Adrenal gland (tissue), 12 donors: ENCODE results near the gene CCNI2. TPM values are rescaled to one million over a fixed set of nuclear protein-coding genes. Genes with fewer than 3 reads are reported as not detected.

Source experiments
- DNase-seq, 7 donors: peaks; one replicate each; pipeline ENCODE4 v3.0.0-alpha.2; 2019 to 2020
- H3K27ac ChIP-seq, 5 donors: fragments of 200-600 bp; sonication (generic) in 4 of 5; 1 replicate in 3 of 5; 2 replicates in 2 of 5; pipeline versions ENCODE4 v1.5.1 to v1.8.0; 2016 to 2020; ENCODE audit warnings: mild to moderate bottlenecking in 1 of 5
- H3K27me3 ChIP-seq: fragments of 200-600 bp; 2 replicates; pipeline ENCODE4 v1.8.0; 2021
- H3K36me3 ChIP-seq, 2 donors: fragments of 200-600 bp; replicated peaks in 1 of 2; 1 replicate in 1 of 2; 2 replicates in 1 of 2; pipeline versions ENCODE4 v1.5.1 to v1.8.0; 2018 to 2022
- H3K4me1 ChIP-seq, 2 donors: fragments of 200-600 bp; replicated peaks in 1 of 2; 1 replicate in 1 of 2; 2 replicates in 1 of 2; pipeline versions ENCODE4 v1.5.1 to v1.8.0; 2018 to 2021
- H3K4me3 ChIP-seq, 4 donors: fragments of 200-600 bp; sonication (generic) in 3 of 4; one replicate each; pipeline ENCODE4 v1.5.1; 2016 to 2018
- H3K9me3 ChIP-seq, 3 donors: fragments of 200-600 bp; sonication (generic) in 1 of 3; replicated peaks in 1 of 3; 1 replicate in 2 of 3; 2 replicates in 1 of 3; pipeline versions ENCODE4 v1.5.1 to v1.8.0; 2016 to 2021
- POLR2A ChIP-seq, 2 donors: fragments of 450-650 bp; IDR thresholded peaks; one replicate each; pipeline ENCODE4 v1.6.1; 2017; ENCODE audit warnings: antibody characterized with exemption in 2 of 2, mild to moderate bottlenecking in 2 of 2, moderate library complexity in 1 of 2
- WGBS, 4 donors: extraction: QIAGEN DNeasy Blood & Tissue Kit in 2 of 4; methylation state at CpG; one replicate each; pipeline versions ENCODE4 v1.1.5 to v1.1.7; 2013 to 2017; 5-methylcytosine and 5-hydroxymethylcytosine counted together
- intact Hi-C, 2 donors: fragments of 100-400 bp; cut with DNase I; formaldehyde crosslinking; loops; one replicate each; pipeline versions ENCODE4 v1.14.1 to v1.15.0; 2022 to 2023
- polyA plus RNA-seq, 3 donors: library from polyadenylated mRNA; stranded (reverse); fragments of 200-250 nt in 2 of 3; fragments of 350-450 nt in 1 of 3; fragmentation: Illumina TruSeq in 1 of 3; extraction: RNeasy Lipid Tissue Mini Kit (QIAGEN cat#74804) in 1 of 3; gene quantifications; one replicate each; pipeline ENCODE4 v1.2.3, GENCODE V29; 2013 to 2014
- total RNA-seq, 9 donors: library from RNA; depleted of rRNA in 4 of 9; stranded (reverse); fragments of >200 nt in 4 of 9; fragments of 120-200 nt in 1 of 9; fragmentation: NEBNext Ultra II Directional in 1 of 9; extraction: Animal tissue kit (Norgen Biotek cat#: 25700) in 1 of 9; gene quantifications; one replicate each; pipeline versions ENCODE4 v1.1.0 to v1.2.4, GENCODE V29; 2013 to 2023
- TF ChIP-seq, protein P1 (sequence below), 6 experiments: fragments of 450-650 bp in 4 of 6; fragments of 200-600 bp in 2 of 6; sonication (generic) in 1 of 6; IDR thresholded peaks; 1 replicate in 5 of 6; 2 replicates in 1 of 6; pipeline versions ENCODE4 v1.5.1 to v1.8.0; 2016 to 2021; ENCODE audit warnings: antibody characterized with exemption in 6 of 6, mild to moderate bottlenecking in 2 of 6, moderate library complexity in 1 of 6
- donor health status: healthy with polysubstance abuse.
- donor health status: Bipolar disorder and iron deficiency.
- donor health status: DM: yes; HTN: yes; CAD: no.
- donor health status: DM: no; HTN: no; CAD: no.
- donor health status: DM: no; HTN: no; CAD: no.
- donor health status: DM: yes; HTN: yes; CAD: no.

The CCNI2 gene
- total and polyA plus RNA-seq, 12 donors, result 0.08 to 0.40 (median 0.20) TPM; not detected in 5

DNA sequence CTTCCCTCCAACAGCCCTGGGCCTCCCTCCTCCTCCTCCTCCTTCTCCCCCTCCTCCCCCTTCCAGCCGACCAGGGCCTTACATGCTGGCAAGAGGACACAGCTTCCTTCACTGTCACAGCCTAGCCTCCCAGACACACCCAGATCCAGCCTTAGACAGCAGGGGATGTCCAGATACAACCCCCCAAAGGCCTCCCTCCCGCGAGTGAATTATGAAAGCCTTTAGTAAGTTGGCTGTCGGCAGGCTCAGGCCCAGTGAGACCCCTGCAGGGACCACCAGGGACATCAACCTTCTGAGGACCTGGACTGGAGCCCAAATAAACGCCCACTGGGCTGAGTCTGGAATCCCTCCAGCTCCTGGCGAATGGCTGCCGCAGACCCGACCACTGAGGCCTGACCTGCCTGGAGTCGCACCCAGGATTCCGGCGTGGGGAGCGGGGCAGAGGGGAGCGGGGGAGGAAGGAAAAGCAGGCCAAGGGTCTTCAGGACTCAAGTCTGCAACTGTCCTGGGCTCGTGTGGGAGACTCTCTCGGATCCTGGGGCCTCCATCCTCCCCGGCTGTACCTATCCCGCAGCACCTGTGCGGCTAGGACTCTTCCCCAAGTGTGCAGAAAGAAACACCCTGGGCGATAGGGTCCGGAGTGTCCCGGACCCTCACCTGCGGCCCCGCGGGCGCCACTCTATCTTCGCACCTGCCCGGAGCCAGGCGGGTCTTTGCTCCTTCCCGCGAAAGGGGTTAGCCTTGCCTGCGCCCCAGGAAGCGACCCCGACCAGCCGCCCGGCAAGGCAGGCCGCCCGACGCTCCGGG is 29.1 kb downstream of the CCNI2 start:
- Histone ChIP-seq H3K4me3 (peak overlapping the region in 2 of 4 donors; percentile 77 to 90), H3K9me3 (no peaks in the 10 kb centered on the region), H3K27ac (peak overlapping the region in 2 of 5 donors; percentile 64 to 72), H3K27me3 (no peaks in the 10 kb centered on the region), H3K4me1 (peaks cover 12 to 17% of the 10 kb centered on the region in 2 donors), H3K36me3 (no peaks in the 10 kb centered on the region)
- peak in 5 of 7 donors; percentile 19 to 62 (median 42) for DNase-seq
- intact Hi-C loops, result no loop called here
- whole genome bisulfite sequencing, 4 donors, result 5 to 19% (median 11%) methylated on average over 6 to 39 of the region's 39 CpGs
- no peak for TF ChIP-seq POLR2A (IDR thresholded peaks at IDR 0.05)

DNA sequence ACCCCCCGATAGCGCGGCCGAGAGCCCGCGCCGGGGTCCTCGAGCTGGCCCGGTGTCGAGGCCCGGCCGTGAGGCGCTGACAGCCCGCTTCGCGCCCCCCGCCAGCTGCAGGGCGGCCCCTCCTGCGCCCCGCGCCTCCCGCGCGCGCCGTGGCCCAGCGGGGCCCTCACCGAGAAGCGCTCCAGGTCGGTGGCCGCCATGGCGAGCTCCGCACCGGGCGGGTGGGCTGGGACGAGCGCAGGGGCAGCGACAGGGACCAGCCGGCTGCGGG is 29.6 kb downstream of the CCNI2 start:
- 0 to 1% methylated on average over 40 of the region's 40 CpGs; no CpG with 5 or more reads in 2 of the 4 donors for WGBS, 4 donors
- peaks cover 12 to 17% of the 10 kb centered on the region in 2 donors for H3K4me1 ChIP-seq
- H3K27ac ChIP-seq, result peak overlapping the region in 2 of 5 donors; percentile 64 to 72

DNA sequence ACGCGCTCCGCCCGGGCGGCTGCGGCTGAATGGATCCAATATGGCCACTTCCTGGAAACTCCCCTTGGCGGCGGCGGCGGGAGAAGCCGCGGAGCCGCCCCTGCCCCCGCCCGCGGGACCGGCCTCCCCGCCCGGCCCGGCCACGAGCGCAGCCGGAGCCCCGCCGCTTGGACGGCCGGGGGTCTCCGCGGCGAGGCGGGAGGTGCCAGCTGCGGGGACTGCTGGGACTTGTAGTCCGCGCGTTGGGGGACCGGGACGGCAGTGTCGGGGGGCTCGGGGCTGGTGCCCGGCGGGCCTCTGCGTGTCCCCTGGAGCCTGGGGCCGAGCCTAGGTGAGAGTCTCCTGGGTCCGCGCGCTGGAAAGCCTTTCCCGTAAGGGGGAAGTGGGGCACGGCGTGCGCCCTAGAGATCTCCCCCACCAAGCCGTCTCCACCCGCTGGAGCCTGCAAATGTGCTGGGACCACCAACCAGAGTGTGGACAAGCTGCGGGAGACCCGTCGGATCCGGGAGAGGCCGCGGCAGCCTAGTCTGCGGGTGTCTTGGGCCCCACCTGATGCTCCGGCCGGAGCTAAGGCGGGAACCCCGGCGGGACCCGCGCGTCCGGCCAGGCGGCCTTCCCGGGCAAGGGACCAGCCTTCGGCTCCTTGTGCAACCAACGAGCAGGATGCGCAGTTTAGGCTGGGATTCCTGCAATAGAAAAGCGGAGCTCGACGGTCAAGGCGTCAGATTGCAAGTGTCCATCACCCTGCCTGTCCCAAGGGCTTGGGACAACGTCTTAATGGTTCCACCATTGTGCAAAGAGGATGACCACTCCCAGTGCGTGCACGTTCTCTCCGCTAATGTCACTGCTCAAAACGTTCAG is 30.2 kb downstream of the CCNI2 start, which contains the start of gene SEPTIN8:
Gene SEPTIN8 (minus strand): TSS at position 31 of the 861 bp plus-strand sequence. CDS start 102 bp downstream, outside the sequence.
- TF ChIP-seq POLR2A (IDR thresholded peaks at IDR 0.05), result no peak
- TF ChIP-seq, protein P1, sequence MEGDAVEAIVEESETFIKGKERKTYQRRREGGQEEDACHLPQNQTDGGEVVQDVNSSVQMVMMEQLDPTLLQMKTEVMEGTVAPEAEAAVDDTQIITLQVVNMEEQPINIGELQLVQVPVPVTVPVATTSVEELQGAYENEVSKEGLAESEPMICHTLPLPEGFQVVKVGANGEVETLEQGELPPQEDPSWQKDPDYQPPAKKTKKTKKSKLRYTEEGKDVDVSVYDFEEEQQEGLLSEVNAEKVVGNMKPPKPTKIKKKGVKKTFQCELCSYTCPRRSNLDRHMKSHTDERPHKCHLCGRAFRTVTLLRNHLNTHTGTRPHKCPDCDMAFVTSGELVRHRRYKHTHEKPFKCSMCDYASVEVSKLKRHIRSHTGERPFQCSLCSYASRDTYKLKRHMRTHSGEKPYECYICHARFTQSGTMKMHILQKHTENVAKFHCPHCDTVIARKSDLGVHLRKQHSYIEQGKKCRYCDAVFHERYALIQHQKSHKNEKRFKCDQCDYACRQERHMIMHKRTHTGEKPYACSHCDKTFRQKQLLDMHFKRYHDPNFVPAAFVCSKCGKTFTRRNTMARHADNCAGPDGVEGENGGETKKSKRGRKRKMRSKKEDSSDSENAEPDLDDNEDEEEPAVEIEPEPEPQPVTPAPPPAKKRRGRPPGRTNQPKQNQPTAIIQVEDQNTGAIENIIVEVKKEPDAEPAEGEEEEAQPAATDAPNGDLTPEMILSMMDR (IDR thresholded peaks at IDR 0.05), result peak in 1 of 6 experiments; percentile 8
- Histone ChIP-seq H3K9me3 (no peaks in the 10 kb centered on the region), H3K27ac (peak within 1 kb of the TSS in 2 of 5 donors; percentile 64 to 72), H3K4me1 (peaks cover 12 to 17% of the 10 kb centered on the region in 2 donors), H3K36me3 (no peaks in the 10 kb centered on the region), H3K27me3 (no peaks in the 10 kb centered on the region), H3K4me3 (peak within 1 kb of the TSS in 3 of 4 donors; percentile 46 to 90 (median 77))
- WGBS, 4 donors, result 3 to 23% (median 5%) methylated on average over 3 to 82 of the region's 82 CpGs
- intact Hi-C loops, result no loop called here
- peak; percentile 39 to 61 (median 43) for DNase-seq

More for the DNA sequence above, 29.6 kb downstream of the CCNI2 start:
- no peak for DNase-seq
- Histone ChIP-seq H3K36me3 (no peaks in the 10 kb centered on the region), H3K4me3 (peak overlapping the region in 2 of 4 donors; percentile 77 to 90), H3K9me3 (no peaks in the 10 kb centered on the region), H3K27me3 (no peaks in the 10 kb centered on the region)
- intact Hi-C loops, result no loop called here
- TF ChIP-seq, protein P1 (IDR thresholded peaks at IDR 0.05), result no peak
- TF ChIP-seq POLR2A (IDR thresholded peaks at IDR 0.05), result no peak

DNA sequence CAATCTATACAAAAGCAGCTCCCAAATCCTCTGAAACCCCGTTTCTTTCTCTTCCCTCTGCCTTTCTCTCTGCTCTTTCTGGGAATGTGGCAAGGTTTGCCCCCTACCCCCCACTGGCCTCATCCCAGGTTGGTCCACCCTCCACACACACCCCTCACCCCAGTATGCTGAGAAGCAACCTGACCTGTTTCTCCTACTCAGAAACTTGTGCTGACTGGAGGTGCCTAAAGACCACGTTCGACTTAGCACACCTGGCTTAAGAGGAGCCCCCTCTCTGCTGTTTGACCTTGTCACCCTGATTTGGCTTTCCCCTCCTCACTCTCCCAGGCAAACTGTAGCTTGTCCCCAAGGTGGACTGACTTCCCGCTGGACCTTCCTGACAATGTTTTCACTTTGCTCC is 30.9 kb downstream of the CCNI2 start:
- Histone ChIP-seq H3K9me3 (no peaks in the 10 kb centered on the region), H3K27me3 (no peaks in the 10 kb centered on the region), H3K4me3 (peak overlapping the region in 1 of 4 donors; percentile 90), H3K27ac (peak overlapping the region in 2 of 5 donors; percentile 64 to 72), H3K4me1 (peaks cover 12 to 17% of the 10 kb centered on the region in 2 donors), H3K36me3 (no peaks in the 10 kb centered on the region)
- WGBS, 4 donors, result 80 to 91% (median 88%) methylated on average over 4 of the region's 4 CpGs
- TF ChIP-seq POLR2A (IDR thresholded peaks at IDR 0.05), result no peak
- TF ChIP-seq, protein P1 (IDR thresholded peaks at IDR 0.05), result no peak
- DNase-seq, result no peak
- intact Hi-C loops, result no loop called here
